HG02623 (cell line): Measurements from ENCODE around the gene STXBP5.
"Not testable (repeated sequence)": the region's sequence is repeated elsewhere in the genome, so short reads cannot be mapped to it uniquely, and the experiment has no call there.

Experiments
- ATAC-seq: cut with Tn5 transposase; IDR thresholded peaks from one replicate; pipeline ENCODE4 v1.9.1; 2021; ENCODE audit warnings: moderate library complexity; ENCODE audit not compliant: unreplicated experiment

The STXBP5 gene

DNA sequence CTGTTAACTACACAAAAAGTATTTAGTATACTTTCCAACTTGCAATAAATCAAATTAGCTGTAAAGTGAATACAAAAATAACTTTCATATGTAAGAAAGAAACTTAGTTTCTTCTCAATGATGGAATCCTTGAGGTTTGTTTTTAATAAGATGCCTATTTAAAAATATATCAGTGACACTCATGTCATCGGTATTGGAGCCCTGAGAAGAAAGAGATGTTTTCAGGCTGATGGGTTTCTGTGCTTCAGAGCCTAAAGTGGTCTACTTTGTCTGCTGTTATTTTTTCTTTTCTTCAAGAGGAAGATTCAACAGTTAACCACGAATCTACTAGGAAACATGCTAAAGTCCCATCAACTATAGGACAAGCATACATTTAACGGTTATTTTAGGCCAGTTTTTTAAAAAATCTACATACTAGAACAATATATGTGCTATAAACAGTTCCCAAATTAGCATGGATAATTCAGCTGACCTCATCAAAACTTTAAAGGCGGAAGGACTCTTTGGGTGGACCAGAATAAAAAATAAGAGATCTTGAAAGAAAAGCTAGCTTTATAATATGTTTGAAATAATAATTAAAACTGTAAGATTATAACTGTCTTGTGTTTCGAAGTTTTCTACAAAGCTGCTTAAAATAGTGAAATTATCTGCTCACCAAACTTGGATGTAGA, 157.2 kb downstream of the STXBP5 start:
- ATAC-seq, result no peak

- ATAC-seq, result no peak
Observed at GRCh38 chr6:147366290-147366689, 162.1 kb downstream of the STXBP5 start.

DNA sequence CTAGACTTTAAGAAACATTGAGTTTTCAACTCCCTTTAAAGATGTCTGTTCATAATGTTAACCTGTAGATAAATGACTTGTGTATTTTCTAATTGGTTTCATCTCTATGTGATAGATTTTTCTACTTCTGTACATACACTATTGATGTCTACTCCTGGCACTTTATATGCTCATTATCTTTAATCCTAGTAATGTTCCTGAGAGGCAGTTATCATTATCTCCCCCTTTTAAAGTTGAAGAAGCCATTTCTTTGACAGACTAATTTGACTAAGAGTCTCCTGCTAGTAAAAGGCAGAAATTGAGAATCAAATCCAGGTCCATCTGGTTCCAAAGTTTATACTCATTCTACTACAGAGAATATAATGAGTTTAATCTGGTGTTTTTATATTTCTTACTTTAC, 167.1 kb downstream of the STXBP5 start:
- no peak for ATAC-seq

GRCh38 chr6:147372806-147373205, 168.6 kb downstream of the STXBP5 start:
- ATAC-seq, result no peak

GRCh38 chr6:147378819-147379218, 174.6 kb downstream of the STXBP5 start:
- no peak for ATAC-seq

DNA sequence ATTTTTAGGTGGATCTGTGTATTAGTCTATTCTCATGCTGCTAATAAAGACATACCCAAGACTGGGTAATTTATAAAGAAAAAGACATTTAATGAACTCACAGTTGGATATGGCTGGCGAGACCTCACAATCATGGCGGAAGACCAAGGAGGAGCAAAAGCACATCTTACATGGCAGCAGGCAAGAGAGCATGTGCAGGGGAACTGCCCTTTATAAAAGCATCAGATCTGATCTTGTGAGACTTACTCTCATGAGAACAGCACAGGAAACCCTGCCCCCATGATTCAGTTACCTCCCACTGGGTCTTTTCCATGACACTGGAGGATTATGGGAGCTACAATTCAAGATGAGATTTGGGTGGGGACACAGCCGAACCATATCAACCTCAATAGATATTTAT, 176.6 kb downstream of the STXBP5 start:
- not testable (repeated sequence) for ATAC-seq

- ATAC-seq, result no peak
Observed at GRCh38 chr6:147381712-147382111, 177.5 kb downstream of the STXBP5 start.

GRCh38 chr6:147382945-147383554, 178.8 kb downstream of the STXBP5 start:
- ATAC-seq, result no peak

DNA sequence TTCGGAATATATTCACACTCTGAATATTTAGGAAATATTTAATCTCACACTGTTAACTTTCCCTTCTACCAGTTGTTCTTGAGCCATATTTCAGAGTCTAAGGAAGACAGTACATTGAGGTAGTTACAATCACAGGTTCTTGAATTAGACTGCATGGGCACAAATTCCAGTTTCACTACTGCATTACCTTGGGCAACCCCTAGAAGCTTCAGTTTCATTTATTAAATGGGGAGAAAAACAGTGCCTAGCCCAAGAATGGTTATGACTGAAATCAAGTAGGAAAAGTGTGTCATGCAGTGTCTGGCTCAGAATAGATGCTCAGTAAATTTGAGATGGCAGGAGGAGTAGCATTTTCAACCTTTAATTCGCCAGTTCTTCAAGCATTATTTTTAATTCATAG, 179.8 kb downstream of the STXBP5 start:
- no peak for ATAC-seq

GRCh38 chr6:147384737-147385710, 180.8 kb downstream of the STXBP5 start:
- peak; percentile 66 for ATAC-seq

- no peak for ATAC-seq
Observed at GRCh38 chr6:147389463-147389862, 185.2 kb downstream of the STXBP5 start.

GRCh38 chr6:147390909-147391536, 186.8 kb downstream of the STXBP5 start:
- ATAC-seq, result no peak

DNA sequence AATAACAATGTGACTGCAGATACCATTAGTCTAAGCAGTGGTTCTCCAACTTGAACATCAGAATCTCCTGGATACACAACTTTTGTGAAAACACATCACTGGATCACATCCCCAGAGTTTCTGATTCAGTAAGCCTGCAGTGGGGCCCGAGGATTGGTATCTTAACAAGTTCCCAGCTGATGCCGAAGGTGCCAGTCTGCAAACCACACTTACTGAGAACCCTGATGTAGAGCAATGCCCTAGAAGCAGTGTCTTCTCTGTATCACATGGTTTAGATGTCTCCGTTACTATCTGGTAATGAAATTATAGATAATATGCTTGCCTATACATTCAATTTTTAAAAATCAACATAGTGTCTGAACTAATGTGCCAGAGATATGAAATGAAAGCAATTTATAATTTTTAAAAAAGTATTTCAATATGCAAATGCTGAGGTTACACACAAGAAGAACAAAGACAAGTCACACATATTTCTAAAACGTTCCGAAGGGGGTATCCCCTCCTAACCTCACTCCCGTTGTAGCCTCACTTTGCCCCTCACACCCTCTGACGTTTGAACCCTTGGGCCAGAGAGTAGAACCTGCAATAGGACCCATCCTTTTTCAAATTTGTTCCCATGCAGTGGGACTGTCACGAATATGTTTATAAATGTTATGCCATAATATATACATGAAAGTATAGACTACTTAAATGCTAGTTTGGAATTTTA, 188.9 kb downstream of the STXBP5 start:
- no peak for ATAC-seq

GRCh38 chr6:147395158-147395557, 190.9 kb downstream of the STXBP5 start:
- ATAC-seq, result no peak

DNA sequence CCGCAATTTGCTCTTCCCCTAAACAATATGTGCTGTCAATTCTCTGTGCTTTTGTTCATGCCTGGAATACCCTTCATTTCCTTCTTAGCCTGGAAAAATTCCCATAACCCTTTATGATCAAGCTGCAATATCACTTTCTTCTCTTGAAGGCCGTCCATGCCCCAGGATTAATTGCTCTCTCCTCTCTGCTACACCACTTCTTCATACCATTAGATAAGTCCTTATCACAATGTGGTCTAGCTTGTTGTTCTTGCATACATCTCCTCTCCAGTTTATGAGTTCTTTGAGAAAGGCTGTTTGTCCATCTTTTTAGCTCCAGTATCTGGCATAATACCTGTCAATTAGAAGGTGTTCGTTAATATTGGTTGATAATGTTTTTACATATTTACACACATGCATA, 193.1 kb downstream of the STXBP5 start:
- no peak for ATAC-seq

GRCh38 chr6:147400968-147401367, 196.8 kb downstream of the STXBP5 start:
- no peak for ATAC-seq

DNA sequence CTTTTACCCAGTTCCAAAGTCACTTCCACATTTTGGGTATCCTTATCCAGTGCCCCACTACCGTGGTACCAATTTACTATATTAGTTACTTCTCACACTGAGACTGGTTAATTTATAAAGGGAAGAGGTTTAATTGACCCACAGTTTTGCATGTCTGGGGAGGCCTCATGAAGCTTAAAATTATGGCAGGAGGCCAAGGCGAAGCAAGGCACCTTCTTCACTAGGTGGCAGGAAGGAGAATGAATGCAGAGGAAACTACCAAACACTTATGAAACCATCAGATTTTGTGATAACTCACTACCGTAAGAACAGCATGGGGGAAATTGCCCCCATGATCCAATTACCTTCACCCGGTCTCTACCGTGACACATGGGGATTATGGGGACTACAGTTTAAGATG, 197.6 kb downstream of the STXBP5 start:
- no peak for ATAC-seq

DNA sequence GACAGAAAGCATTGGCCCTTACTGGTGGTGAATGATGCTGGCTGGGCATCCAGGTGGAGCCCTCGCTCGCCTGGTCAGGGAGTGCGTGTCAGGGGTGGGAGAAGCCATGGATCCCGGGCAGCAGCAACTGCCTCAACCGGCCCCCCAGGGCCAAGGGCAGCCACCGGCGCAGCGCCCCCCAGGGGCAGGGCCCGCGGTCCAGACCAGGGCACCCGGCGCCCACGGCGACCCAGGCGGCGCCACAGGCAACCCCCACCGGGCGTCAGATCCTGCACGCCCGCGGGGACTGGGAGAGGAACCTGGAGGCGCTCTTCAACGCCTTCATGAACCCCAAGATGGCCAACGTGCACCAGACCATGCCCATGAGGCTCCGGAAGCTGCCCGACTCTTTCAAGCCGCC, 202.6 kb downstream of the STXBP5 start:
- no peak for ATAC-seq

DNA sequence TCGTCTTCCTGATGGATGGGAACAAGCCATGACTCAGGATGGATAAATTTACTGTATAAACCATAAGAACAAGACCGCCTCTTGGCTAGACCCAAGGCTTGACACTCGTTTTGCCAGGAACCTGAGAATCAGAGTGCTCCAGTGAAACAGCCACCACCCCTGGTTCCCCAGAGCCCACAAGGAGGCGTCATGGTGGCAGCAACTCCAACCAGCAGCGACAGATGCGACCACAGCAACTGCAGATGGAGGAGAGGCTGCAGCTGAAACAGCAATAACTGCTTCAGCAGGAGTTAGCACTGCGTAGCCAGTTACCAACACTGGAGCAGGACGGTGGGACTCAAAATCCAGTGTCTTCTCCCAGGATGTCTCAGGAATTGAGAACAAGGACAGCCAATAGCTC, 203.4 kb downstream of the STXBP5 start:
- no peak for ATAC-seq

- ATAC-seq, result no peak
Observed at GRCh38 chr6:147416622-147417021, 212.4 kb downstream of the STXBP5 start.

DNA sequence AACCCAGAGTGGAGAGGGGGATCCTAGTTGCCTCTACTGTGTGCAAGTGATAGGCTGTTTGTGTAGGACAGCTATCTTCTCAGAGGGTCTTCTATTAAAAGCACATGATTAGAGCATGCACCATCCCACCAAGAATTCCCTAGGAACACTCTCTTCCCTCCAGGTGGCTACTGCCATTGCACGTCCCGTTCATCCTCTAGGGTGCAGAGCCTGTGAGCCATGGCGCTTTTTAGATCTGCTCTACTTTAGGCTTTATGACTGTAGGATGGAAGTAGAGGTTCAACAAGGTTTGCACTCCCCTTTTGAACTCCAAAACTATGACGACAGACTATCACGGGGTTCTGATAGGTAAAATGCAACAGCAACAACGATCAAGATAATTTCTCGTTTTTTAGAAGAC, 213.7 kb downstream of the STXBP5 start:
- ATAC-seq, result no peak
